T-cell (primary cell): ENCODE data around the gene NPAS3. TPM values are rescaled to one million over a fixed set of nuclear protein-coding genes. Genes with fewer than 3 reads are reported as not detected.

ENCODE experiments used
- ATAC-seq, 4 experiments: fragments of 200-7000 bp in 3 of 4; fragments of 150-1000 bp in 1 of 4; cut with Tn5 transposase; replicated peaks in 1 of 4; 1 replicate in 3 of 4; 2 replicates in 1 of 4; pipeline ENCODE4 v1.10.0; 2021; ENCODE audit warnings: moderate library complexity in 3 of 4, mild to moderate bottlenecking in 2 of 4, moderate number of reproducible peaks in 1 of 4
- CTCF ChIA-PET, 2 donors: fragments of 300-600 bp; sonication (Branson Sonifier 250); formaldehyde crosslinking; loops; one replicate each; lab custom pipeline; 2022; ENCODE audit warnings: antibody characterized with exemption in 2 of 2; lab: Charles Lee
- POLR2A ChIA-PET, 2 donors: fragments of 300-600 bp; sonication (Branson Sonifier 250); formaldehyde crosslinking; loops; one replicate each; lab custom pipeline; 2022; ENCODE audit warnings: antibody characterized with exemption in 2 of 2; lab: Charles Lee
- DNase-seq, 35 experiments: peaks; one replicate each; pipeline versions ENCODE4 v3.0.0 to v3.0.0-alpha.2; 2013 to 2023
- H3K27ac ChIP-seq: one replicate; pipeline ENCODE4 v1.5.1; 2013; ENCODE audit warnings: low read length
- H3K27me3 ChIP-seq, 2 experiments: replicated peaks in 1 of 2; 1 replicate in 1 of 2; 2 replicates in 1 of 2; pipeline versions ENCODE4 v1.6.1 to v1.7.0; 2013; ENCODE audit warnings: low read length in 1 of 2, mixed read lengths in 1 of 2; ENCODE audit not compliant: control insufficient read depth in 2 of 2, insufficient read depth in 2 of 2; ENCODE audit errors: extremely low read depth in 1 of 2
- H3K36me3 ChIP-seq, 2 donors: 1 replicate in 1 of 2; 2 replicates in 1 of 2; pipeline versions ENCODE4 v1.6.1 to v1.7.0; 2013; ENCODE audit warnings: low read length in 1 of 2; ENCODE audit not compliant: control insufficient read depth in 2 of 2, insufficient read depth in 1 of 2; ENCODE audit errors: extremely low read depth in 1 of 2
- H3K4me1 ChIP-seq, 2 experiments: 1 replicate in 1 of 2; 2 replicates in 1 of 2; pipeline versions ENCODE4 v1.6.1 to v1.7.0; 2013; ENCODE audit warnings: low read length in 2 of 2, mixed read lengths in 1 of 2; ENCODE audit not compliant: insufficient read depth in 2 of 2, control insufficient read depth in 1 of 2; ENCODE audit errors: extremely low read depth in 1 of 2
- H3K4me3 ChIP-seq, 2 donors: 1 replicate in 1 of 2; 2 replicates in 1 of 2; pipeline versions ENCODE4 v1.5.1 to v1.7.0; 2013; ENCODE audit warnings: mild to moderate bottlenecking in 2 of 2, low read length in 1 of 2, moderate library complexity in 1 of 2; ENCODE audit not compliant: control insufficient read depth in 1 of 2; ENCODE audit errors: extremely low read depth in 1 of 2
- H3K9me3 ChIP-seq: 2 replicates; pipeline ENCODE4 v1.7.0; 2013
- H3K27ac Mint-ChIP-seq, 2 donors: one replicate each; pipeline ENCODE4 v1.8.0; 2020 to 2021; ENCODE audit warnings: mild to moderate bottlenecking in 2 of 2, mixed read lengths in 2 of 2
- H3K27me3 Mint-ChIP-seq, 2 donors: one replicate each; pipeline ENCODE4 v1.8.0; 2021 to 2022; ENCODE audit warnings: mixed read lengths in 2 of 2
- H3K36me3 Mint-ChIP-seq: one replicate; pipeline ENCODE4 v1.8.0; 2021; ENCODE audit warnings: mixed read lengths
- H3K4me1 Mint-ChIP-seq, 3 donors: one replicate each; pipeline ENCODE4 v1.8.0; 2020 to 2022; ENCODE audit warnings: mixed read lengths in 3 of 3, mild to moderate bottlenecking in 1 of 3
- H3K4me3 Mint-ChIP-seq, 3 donors: one replicate each; pipeline ENCODE4 v1.8.0; 2020 to 2022; ENCODE audit warnings: mild to moderate bottlenecking in 3 of 3, mixed read lengths in 3 of 3, moderate library complexity in 3 of 3
- H3K9me3 Mint-ChIP-seq, 3 donors: one replicate each; pipeline ENCODE4 v1.8.0; 2020 to 2022; ENCODE audit warnings: mixed read lengths in 3 of 3
- WGBS: methylation state at CpG from one replicate; pipeline ENCODE4 v1.1.5; 2013; ENCODE audit warnings: missing lambda C conversion rate; ENCODE audit not compliant: insufficient coverage; 5-methylcytosine and 5-hydroxymethylcytosine counted together
- total RNA-seq, 35 experiments: library from RNA in 6 of 35; stranded (reverse) in 6 of 35; fragments of 120-200 nt in 1 of 35; gene quantifications; one replicate each; pipeline versions ENCODE4 v1.2.1 to v1.2.4 and lab custom pipeline; 2013 to 2026

Gene NPAS3
- total RNA-seq, 5 donors from 2014 or later (not counting 1 experiment from before 2014, with no cell fraction given) = 0.10 TPM; not detected in 4

DNA sequence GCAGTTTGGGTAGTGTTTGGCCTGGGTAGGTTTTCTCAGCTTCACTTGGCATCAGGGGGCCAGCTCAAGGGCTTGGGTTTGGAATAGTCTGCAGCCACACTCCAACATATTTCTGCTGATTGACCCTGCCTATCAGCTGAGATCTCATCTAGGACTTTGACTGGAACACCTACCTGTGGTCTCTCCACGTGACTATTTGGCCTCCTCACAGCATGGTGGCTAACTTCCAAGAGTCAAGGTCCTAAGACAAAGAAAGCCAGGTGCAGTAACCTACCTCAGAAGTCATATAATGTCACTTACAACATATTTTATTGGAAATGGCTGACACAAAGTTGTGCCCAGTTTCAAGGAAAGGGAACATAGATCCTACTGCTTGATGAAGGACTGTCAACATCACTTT, 531.2 kb downstream of the NPAS3 start:
- ChIA-PET POLR2A (no interaction called here), CTCF (no interaction called here)
- no peak overlapping the region for H3K4me3 ChIP-seq
- Mint-ChIP-seq H3K27me3 (no peaks in the 10 kb centered on the region), H3K36me3 (no peaks in the 10 kb centered on the region), H3K9me3 (no peaks in the 10 kb centered on the region), H3K27ac (no peak overlapping the region), H3K4me1 (no peaks in the 10 kb centered on the region), H3K4me3 (no peak overlapping the region)
- H3K27me3 ChIP-seq = no peaks in the 10 kb centered on the region
- DNase-seq (no peak), ATAC-seq (no peak)
- no peaks in the 10 kb centered on the region for H3K36me3 ChIP-seq
- H3K4me1 ChIP-seq = no peaks in the 10 kb centered on the region
- no CpG with 5 or more reads among the region's 1 CpG for WGBS
- H3K27ac ChIP-seq = no peak overlapping the region
- H3K9me3 ChIP-seq = no peaks in the 10 kb centered on the region

DNA sequence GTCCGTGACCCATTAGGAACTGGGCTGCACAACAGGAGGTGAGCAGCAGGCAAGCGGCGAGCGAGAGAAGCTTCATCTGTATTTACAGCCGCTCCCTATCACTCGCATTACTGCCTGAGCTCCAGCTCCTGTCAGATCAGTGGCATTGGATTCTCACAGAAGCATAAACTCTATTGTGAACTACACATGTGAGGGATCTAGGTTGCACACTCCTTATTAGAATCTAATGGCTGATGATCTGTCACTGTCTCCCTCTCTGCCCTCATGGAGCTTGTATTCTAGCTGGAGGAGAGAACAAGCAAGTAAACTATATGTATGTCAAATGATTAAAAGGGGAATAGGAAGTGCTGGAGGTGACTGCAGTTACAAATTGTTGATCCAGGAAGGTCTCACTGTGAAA, 533.1 kb downstream of the NPAS3 start:
- no peaks in the 10 kb centered on the region for H3K9me3 ChIP-seq
- Mint-ChIP-seq H3K27me3 (no peaks in the 10 kb centered on the region), H3K36me3 (no peaks in the 10 kb centered on the region), H3K27ac (no peak overlapping the region), H3K9me3 (no peaks in the 10 kb centered on the region), H3K4me3 (no peak overlapping the region), H3K4me1 (no peaks in the 10 kb centered on the region)
- ATAC-seq = no peak
- H3K27ac ChIP-seq = no peak overlapping the region
- no peaks in the 10 kb centered on the region for H3K27me3 ChIP-seq
- no peaks in the 10 kb centered on the region for H3K4me1 ChIP-seq
- H3K4me3 ChIP-seq = no peak overlapping the region
- H3K36me3 ChIP-seq = no peaks in the 10 kb centered on the region
- ChIA-PET POLR2A (no interaction called here), CTCF (no interaction called here)
- no peak for DNase-seq
- 100% methylated on average over 1 of the region's 6 CpGs for WGBS

DNA sequence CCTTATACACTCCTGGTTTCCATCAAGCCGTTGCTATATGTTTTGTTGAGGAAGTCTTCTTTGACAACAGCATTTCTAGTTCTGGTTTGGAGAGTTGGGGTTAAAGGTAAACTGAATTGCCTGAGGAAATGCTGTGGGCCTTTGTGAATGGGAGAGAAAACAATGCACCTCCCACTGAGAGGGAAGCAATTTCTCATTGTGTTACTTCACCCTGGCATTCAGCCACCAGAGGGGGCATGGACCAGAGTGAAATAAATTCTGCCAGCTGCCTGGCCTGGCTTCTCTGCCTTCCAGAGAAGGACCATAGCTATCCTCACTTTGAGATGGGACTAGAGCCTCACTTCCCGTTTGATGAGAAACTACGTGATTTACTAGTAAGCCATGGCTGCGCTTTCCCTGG, 536.9 kb downstream of the NPAS3 start:
- Mint-ChIP-seq H3K36me3 (no peaks in the 10 kb centered on the region), H3K27ac (no peak overlapping the region), H3K9me3 (no peaks in the 10 kb centered on the region), H3K27me3 (peaks cover 0 to 2% of the 10 kb centered on the region in 2 donors), H3K4me3 (no peak overlapping the region), H3K4me1 (no peaks in the 10 kb centered on the region)
- H3K9me3 ChIP-seq = no peaks in the 10 kb centered on the region
- DNase-seq = peak in 4 of 35 experiments; percentile 0 to 13 (median 4)
- POLR2A ChIA-PET = no interaction called here
- no peak overlapping the region for H3K4me3 ChIP-seq
- H3K27me3 ChIP-seq = no peaks in the 10 kb centered on the region
- no peak for ATAC-seq
- CTCF ChIA-PET = interaction anchor here in 1 of 2 donors (0.7 kb wide), 1 partner anchor 322 kb away, joined by 7 read pairs; no protein-coding TSS in a partner anchor
- no peak overlapping the region for H3K27ac ChIP-seq
- H3K36me3 ChIP-seq = no peaks in the 10 kb centered on the region
- WGBS = 0% methylated on average over 1 of the region's 4 CpGs
- H3K4me1 ChIP-seq = no peaks in the 10 kb centered on the region

DNA sequence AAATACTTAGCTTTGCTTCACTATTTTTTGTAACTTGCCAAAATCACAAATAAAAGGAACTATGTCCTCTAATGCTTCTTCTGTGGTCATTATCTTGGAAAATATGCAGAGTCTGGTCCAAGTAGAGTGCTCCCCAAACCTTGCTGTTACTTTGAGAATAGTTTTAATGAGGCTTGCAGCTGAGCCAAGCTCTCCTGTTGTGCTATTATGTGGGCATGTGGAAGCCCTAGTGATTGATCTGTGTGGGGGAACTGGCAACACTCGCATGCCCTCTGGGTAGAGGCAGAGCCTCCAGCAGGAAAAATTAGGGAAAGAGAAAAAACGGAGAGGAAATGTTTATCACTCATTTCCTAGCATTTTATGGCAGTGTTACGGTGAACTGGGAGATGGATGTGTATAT, 539.1 kb downstream of the NPAS3 start:
- ChIA-PET POLR2A (no interaction called here), CTCF (no interaction called here)
- ATAC-seq (no peak), DNase-seq (no peak)
- Histone ChIP-seq H3K4me1 (no peaks in the 10 kb centered on the region), H3K36me3 (no peaks in the 10 kb centered on the region), H3K4me3 (no peak overlapping the region), H3K9me3 (no peaks in the 10 kb centered on the region), H3K27ac (no peak overlapping the region), H3K27me3 (no peaks in the 10 kb centered on the region)
- Mint-ChIP-seq H3K4me3 (no peak overlapping the region), H3K27ac (no peak overlapping the region), H3K9me3 (no peaks in the 10 kb centered on the region), H3K4me1 (no peaks in the 10 kb centered on the region), H3K27me3 (peaks cover 5 to 8% of the 10 kb centered on the region in 2 donors), H3K36me3 (no peaks in the 10 kb centered on the region)
- WGBS = 100% methylated on average over 1 of the region's 3 CpGs

DNA sequence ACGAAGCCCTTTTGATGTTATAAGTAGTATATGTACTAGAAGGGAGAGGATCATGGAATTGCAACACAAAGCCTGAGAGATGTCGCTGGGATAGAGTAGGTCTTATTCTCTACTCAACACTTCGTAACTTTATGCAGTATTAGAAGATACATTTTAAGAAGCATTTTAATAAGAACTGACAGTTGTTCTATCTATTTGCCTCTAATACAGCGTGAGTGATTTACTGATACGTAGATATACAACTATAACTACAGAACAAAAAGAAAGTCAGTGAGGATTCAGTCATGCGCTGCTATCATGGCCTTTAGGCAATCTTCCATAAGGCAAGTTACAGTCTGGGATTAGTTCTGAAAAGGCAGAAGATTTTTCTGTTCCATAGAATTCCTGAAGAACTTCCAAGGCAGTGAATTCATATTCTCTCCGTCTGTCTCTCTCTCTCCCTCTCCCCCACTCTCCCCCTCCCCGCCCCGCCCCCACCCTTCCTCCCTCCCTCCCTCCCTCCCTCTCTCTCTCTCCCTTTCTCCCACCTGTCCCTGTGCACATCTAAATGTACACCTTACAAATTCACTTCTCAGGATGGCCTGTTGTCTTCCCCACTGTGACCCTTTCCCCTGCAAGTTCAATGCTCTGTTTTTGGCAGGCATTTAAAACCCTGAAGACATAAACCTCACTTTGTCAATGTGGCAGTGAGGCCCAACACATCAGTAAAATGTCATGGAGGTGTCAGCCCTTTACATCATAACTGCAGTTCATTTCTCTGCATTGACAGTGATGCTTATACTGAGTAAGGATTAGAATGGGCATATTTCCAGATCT, 541.6 kb downstream of the NPAS3 start:
- Histone ChIP-seq H3K4me1 (no peaks in the 10 kb centered on the region), H3K36me3 (no peaks in the 10 kb centered on the region), H3K27me3 (no peaks in the 10 kb centered on the region), H3K4me3 (no peak overlapping the region), H3K9me3 (no peaks in the 10 kb centered on the region), H3K27ac (no peak overlapping the region)
- no peak for ATAC-seq
- Mint-ChIP-seq H3K27me3 (peaks cover 12% of the 10 kb centered on the region in 2 donors), H3K4me1 (no peaks in the 10 kb centered on the region), H3K36me3 (no peaks in the 10 kb centered on the region), H3K9me3 (no peaks in the 10 kb centered on the region), H3K27ac (no peak overlapping the region), H3K4me3 (no peak overlapping the region)
- DNase-seq = no peak
- CTCF ChIA-PET = no interaction called here
- POLR2A ChIA-PET = no interaction called here
- WGBS = no CpG with 5 or more reads among the region's 9 CpGs

DNA sequence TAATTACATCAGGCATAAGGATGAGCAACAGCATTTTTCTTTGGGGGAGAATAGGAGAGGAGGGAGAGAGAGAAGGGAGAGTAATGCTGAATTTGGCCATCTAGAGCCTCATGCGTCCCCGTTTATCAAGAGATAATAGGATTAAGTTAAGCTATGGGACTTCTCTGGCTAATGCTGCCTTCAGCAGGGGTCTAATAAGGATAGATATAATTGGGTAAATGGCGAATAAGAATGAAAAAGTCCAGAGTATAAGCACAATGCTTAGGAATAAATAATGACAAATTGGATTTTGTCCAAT, 542.2 kb downstream of the NPAS3 start:
- Histone ChIP-seq H3K27me3 (no peaks in the 10 kb centered on the region), H3K36me3 (no peaks in the 10 kb centered on the region), H3K27ac (no peak overlapping the region), H3K9me3 (no peaks in the 10 kb centered on the region), H3K4me3 (no peak overlapping the region), H3K4me1 (no peaks in the 10 kb centered on the region)
- POLR2A ChIA-PET = no interaction called here
- Mint-ChIP-seq H3K4me1 (no peaks in the 10 kb centered on the region), H3K9me3 (no peaks in the 10 kb centered on the region), H3K4me3 (no peak overlapping the region), H3K36me3 (no peaks in the 10 kb centered on the region), H3K27ac (no peak overlapping the region), H3K27me3 (peaks cover 14 to 17% of the 10 kb centered on the region in 2 donors)
- WGBS = 93% methylated on average over 2 of the region's 3 CpGs
- CTCF ChIA-PET = no interaction called here
- DNase-seq = no peak
- no peak for ATAC-seq
